HL-60 (cell line): Measurements from ENCODE around the gene CCDC158.

Experiments
- DNase-seq, 2 experiments: peaks; one replicate each; pipeline ENCODE4 v3.0.0-alpha.2; 2010 to 2020; ENCODE audit warnings: low read depth in 1 of 2, low spot score in 1 of 2
- H3K27ac ChIP-seq: fragments of 250-450 bp; sonication (Bioruptor Pico); replicated peaks from 2 replicates; pipeline ENCODE4 v1.5.1; 2020; ENCODE audit warnings: mild to moderate bottlenecking, moderate library complexity
- H3K27me3 ChIP-seq: fragments of 250-450 bp; sonication (Bioruptor Pico); 2 replicates; pipeline ENCODE4 v1.5.1; 2021; ENCODE audit warnings: mild to moderate bottlenecking, moderate library complexity; ENCODE audit not compliant: insufficient read depth, poor library complexity, severe bottlenecking
- H3K4me3 ChIP-seq: replicated peaks from 2 replicates; pipeline ENCODE4 v1.5.1; 2011; ENCODE audit warnings: mild to moderate bottlenecking, control low read depth, low read length; ENCODE audit not compliant: insufficient read depth
- CTCF ChIP-seq: IDR thresholded peaks from one replicate; pipeline ENCODE4 v1.5.1; 2011; ENCODE audit warnings: low read length, control low read depth, inconsistent platforms; ENCODE audit not compliant: insufficient read depth
- GABPA ChIP-seq: IDR thresholded peaks from 2 replicates; pipeline ENCODE4 v1.6.1; 2012; ENCODE audit warnings: low read depth
- POLR2AphosphoS5 ChIP-seq: IDR thresholded peaks from 2 replicates; pipeline ENCODE4 v1.6.1; 2012; ENCODE audit warnings: low read depth
- SPI1 ChIP-seq: IDR thresholded peaks from 2 replicates; pipeline ENCODE4 v1.6.1; 2012; ENCODE audit warnings: low read depth, mild to moderate bottlenecking, borderline replicate concordance
- long read RNA-seq: library from polyadenylated mRNA; unstranded; transcript quantifications from one replicate; pipeline ENCODE4 v2.0.0, GENCODE V29; 2020
- TF ChIP-seq, protein P1 (sequence below): IDR thresholded peaks from 2 replicates; pipeline ENCODE4 v1.6.1; 2012; ENCODE audit warnings: low read depth; ENCODE audit not compliant: insufficient replicate concordance

The CCDC158 gene
- long read RNA-seq = 0 reads

GRCh38 chr4:76420762-76421581, at the start of gene CCDC158:
TSS of gene CCDC158 (minus strand) at chr4:76421141. CDS start at chr4:76403207, 17,934 bp downstream.
- no peak for TF ChIP-seq SPI1
- no peak for TF ChIP-seq GABPA
- no peak for TF ChIP-seq CTCF
- TF ChIP-seq, protein P1, sequence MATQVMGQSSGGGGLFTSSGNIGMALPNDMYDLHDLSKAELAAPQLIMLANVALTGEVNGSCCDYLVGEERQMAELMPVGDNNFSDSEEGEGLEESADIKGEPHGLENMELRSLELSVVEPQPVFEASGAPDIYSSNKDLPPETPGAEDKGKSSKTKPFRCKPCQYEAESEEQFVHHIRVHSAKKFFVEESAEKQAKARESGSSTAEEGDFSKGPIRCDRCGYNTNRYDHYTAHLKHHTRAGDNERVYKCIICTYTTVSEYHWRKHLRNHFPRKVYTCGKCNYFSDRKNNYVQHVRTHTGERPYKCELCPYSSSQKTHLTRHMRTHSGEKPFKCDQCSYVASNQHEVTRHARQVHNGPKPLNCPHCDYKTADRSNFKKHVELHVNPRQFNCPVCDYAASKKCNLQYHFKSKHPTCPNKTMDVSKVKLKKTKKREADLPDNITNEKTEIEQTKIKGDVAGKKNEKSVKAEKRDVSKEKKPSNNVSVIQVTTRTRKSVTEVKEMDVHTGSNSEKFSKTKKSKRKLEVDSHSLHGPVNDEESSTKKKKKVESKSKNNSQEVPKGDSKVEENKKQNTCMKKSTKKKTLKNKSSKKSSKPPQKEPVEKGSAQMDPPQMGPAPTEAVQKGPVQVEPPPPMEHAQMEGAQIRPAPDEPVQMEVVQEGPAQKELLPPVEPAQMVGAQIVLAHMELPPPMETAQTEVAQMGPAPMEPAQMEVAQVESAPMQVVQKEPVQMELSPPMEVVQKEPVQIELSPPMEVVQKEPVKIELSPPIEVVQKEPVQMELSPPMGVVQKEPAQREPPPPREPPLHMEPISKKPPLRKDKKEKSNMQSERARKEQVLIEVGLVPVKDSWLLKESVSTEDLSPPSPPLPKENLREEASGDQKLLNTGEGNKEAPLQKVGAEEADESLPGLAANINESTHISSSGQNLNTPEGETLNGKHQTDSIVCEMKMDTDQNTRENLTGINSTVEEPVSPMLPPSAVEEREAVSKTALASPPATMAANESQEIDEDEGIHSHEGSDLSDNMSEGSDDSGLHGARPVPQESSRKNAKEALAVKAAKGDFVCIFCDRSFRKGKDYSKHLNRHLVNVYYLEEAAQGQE = no peak
- TF ChIP-seq POLR2AphosphoS5 = no peak
- H3K27ac ChIP-seq = no peak within 1 kb of the TSS
- DNase-seq = no peak
- no peak within 1 kb of the TSS for H3K4me3 ChIP-seq
- peaks cover 5% of the 10 kb centered on the region for H3K27me3 ChIP-seq

GRCh38 chr4:76470532-76470931, 49.6 kb upstream of the CCDC158 start:
- no peak for DNase-seq
- Histone ChIP-seq H3K27me3 (peaks cover 2% of the 10 kb centered on the region), H3K27ac (no peak overlapping the region), H3K4me3 (no peak overlapping the region)
- TF ChIP-seq GABPA = no peak

- TF ChIP-seq, protein P1 = no peak
- TF ChIP-seq GABPA = no peak
- no peak for TF ChIP-seq POLR2AphosphoS5
- TF ChIP-seq SPI1 = no peak
- no peak for TF ChIP-seq CTCF
- no peak overlapping the region for H3K27ac ChIP-seq
- no peak overlapping the region for H3K4me3 ChIP-seq
- H3K27me3 ChIP-seq = peaks cover 2% of the 10 kb centered on the region
- no peak for DNase-seq
Measured at GRCh38 chr4:76470064-76470463, 49.1 kb upstream of the CCDC158 start.

DNA sequence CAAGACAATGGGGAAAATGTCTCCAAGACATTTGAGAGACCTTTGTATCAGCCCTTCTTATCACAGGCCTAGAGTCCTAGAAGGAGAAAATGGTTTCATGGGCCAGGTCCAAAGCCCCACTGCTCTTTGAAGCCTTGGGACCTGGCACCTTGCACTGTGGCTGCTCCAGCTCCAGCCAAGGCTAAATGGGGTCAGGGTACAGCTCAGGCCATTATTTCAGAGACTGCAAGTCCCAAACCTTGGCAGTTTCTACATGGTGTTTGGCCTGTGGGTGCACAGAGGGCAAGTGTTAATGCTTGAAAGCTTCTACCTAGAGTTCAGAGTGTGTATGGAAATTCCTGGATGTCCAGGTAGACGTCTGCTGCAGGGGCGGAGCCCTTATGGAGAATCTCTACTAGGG, 42.6 kb upstream of the CCDC158 start:
- no peak for DNase-seq
- Histone ChIP-seq H3K27me3 (no peaks in the 10 kb centered on the region), H3K4me3 (no peak overlapping the region), H3K27ac (no peak overlapping the region)
- TF ChIP-seq POLR2AphosphoS5 = no peak
- TF ChIP-seq GABPA = no peak
- TF ChIP-seq SPI1 = no peak
- TF ChIP-seq CTCF = no peak
- TF ChIP-seq, protein P1 = no peak
